Stomach smooth muscle (tissue), 2 donors: ENCODE data around the gene AADACL2.
"Not testable (repeated sequence)": the region's sequence is repeated elsewhere in the genome, so short reads cannot be mapped to it uniquely, and the experiment has no call there.

Experiments
- H3K27ac ChIP-seq: one replicate; pipeline ENCODE4 v1.7.0; 2013; ENCODE audit warnings: mild to moderate bottlenecking, low read length, inconsistent platforms
- H3K27me3 ChIP-seq, 2 donors: one replicate each; pipeline ENCODE4 v1.7.0; 2013; ENCODE audit warnings: low read length in 2 of 2; ENCODE audit not compliant: insufficient read depth in 2 of 2, control insufficient read depth in 1 of 2
- H3K36me3 ChIP-seq, 2 donors: one replicate each; pipeline ENCODE4 v1.7.0; 2013; ENCODE audit warnings: low read length in 2 of 2; ENCODE audit not compliant: control insufficient read depth in 2 of 2, insufficient read depth in 2 of 2
- H3K4me1 ChIP-seq: one replicate; pipeline ENCODE4 v1.7.0; 2013; ENCODE audit warnings: low read length; ENCODE audit not compliant: control insufficient read depth, insufficient read depth
- H3K4me3 ChIP-seq, 2 donors: one replicate each; pipeline ENCODE4 v1.7.0; 2013; ENCODE audit warnings: low read length in 2 of 2
- H3K9ac ChIP-seq, 2 donors: one replicate each; pipeline ENCODE4 v1.7.0; 2013; ENCODE audit warnings: low read length in 2 of 2, mild to moderate bottlenecking in 1 of 2
- H3K9me3 ChIP-seq, 2 donors: one replicate each; pipeline ENCODE4 v1.7.0; 2013; ENCODE audit warnings: low read length in 2 of 2; ENCODE audit not compliant: control insufficient read depth in 2 of 2
- donor health status: healthy.
- donor health status: Pancreatic carcinoma.

Gene AADACL2

GRCh38 chr3:151776259-151776740, 42.6 kb downstream of the AADACL2 start:
- Histone ChIP-seq H3K9ac (no peak overlapping the region), H3K36me3 (no peaks in the 10 kb centered on the region), H3K4me1 (no peaks in the 10 kb centered on the region), H3K27ac (no peak overlapping the region), H3K9me3 (no peaks in the 10 kb centered on the region), H3K27me3 (no peaks in the 10 kb centered on the region), H3K4me3 (no peak overlapping the region)

GRCh38 chr3:151777880-151778279, 44.2 kb downstream of the AADACL2 start:
- H3K4me3 ChIP-seq: no peak overlapping the region
- H3K27ac ChIP-seq: no peak overlapping the region
- no peaks in the 10 kb centered on the region for H3K27me3 ChIP-seq
- H3K36me3 ChIP-seq: no peaks in the 10 kb centered on the region
- no peaks in the 10 kb centered on the region for H3K9me3 ChIP-seq
- H3K9ac ChIP-seq: no peak overlapping the region
- H3K4me1 ChIP-seq: no peaks in the 10 kb centered on the region

- Histone ChIP-seq H3K27me3 (no peaks in the 10 kb centered on the region), H3K27ac (no peak overlapping the region), H3K9me3 (no peaks in the 10 kb centered on the region), H3K4me3 (no peak overlapping the region), H3K36me3 (no peaks in the 10 kb centered on the region), H3K9ac (no peak overlapping the region), H3K4me1 (no peaks in the 10 kb centered on the region)
Observed at GRCh38 chr3:151787626-151788025, 53.9 kb downstream of the AADACL2 start.

- H3K27ac ChIP-seq: no peak overlapping the region
- H3K4me3 ChIP-seq: no peak overlapping the region
- no peaks in the 10 kb centered on the region for H3K9me3 ChIP-seq
- no peaks in the 10 kb centered on the region for H3K36me3 ChIP-seq
- no peak overlapping the region for H3K9ac ChIP-seq
- no peaks in the 10 kb centered on the region for H3K27me3 ChIP-seq
- no peaks in the 10 kb centered on the region for H3K4me1 ChIP-seq
Observed at GRCh38 chr3:151788401-151788800, 54.7 kb downstream of the AADACL2 start.

- no peaks in the 10 kb centered on the region for H3K9me3 ChIP-seq
- H3K27ac ChIP-seq: no peak overlapping the region
- no peaks in the 10 kb centered on the region for H3K36me3 ChIP-seq
- H3K27me3 ChIP-seq: no peaks in the 10 kb centered on the region
- no peak overlapping the region for H3K4me3 ChIP-seq
- no peak overlapping the region for H3K9ac ChIP-seq
- H3K4me1 ChIP-seq: no peaks in the 10 kb centered on the region
Observed at GRCh38 chr3:151789853-151790463, 56.2 kb downstream of the AADACL2 start.

GRCh38 chr3:151790763-151791162, 57.0 kb downstream of the AADACL2 start:
- H3K27me3 ChIP-seq, H3K9ac ChIP-seq, H3K27ac ChIP-seq, H3K4me3 ChIP-seq, H3K4me1 ChIP-seq, H3K9me3 ChIP-seq, H3K36me3 ChIP-seq: not testable (repeated sequence)

GRCh38 chr3:151792411-151792810, 58.7 kb downstream of the AADACL2 start:
- no peaks in the 10 kb centered on the region for H3K4me1 ChIP-seq
- no peaks in the 10 kb centered on the region for H3K27me3 ChIP-seq
- no peaks in the 10 kb centered on the region for H3K9me3 ChIP-seq
- no peak overlapping the region for H3K27ac ChIP-seq
- H3K36me3 ChIP-seq: no peaks in the 10 kb centered on the region
- no peak overlapping the region for H3K9ac ChIP-seq
- no peak overlapping the region for H3K4me3 ChIP-seq

GRCh38 chr3:151793636-151794035, 59.9 kb downstream of the AADACL2 start:
- Histone ChIP-seq H3K27me3 (no peaks in the 10 kb centered on the region), H3K4me3 (no peak overlapping the region), H3K9me3 (no peaks in the 10 kb centered on the region), H3K4me1 (no peaks in the 10 kb centered on the region), H3K36me3 (no peaks in the 10 kb centered on the region), H3K27ac (no peak overlapping the region), H3K9ac (no peak overlapping the region)

- Histone ChIP-seq H3K4me1 (no peaks in the 10 kb centered on the region), H3K9ac (no peak overlapping the region), H3K27ac (no peak overlapping the region), H3K36me3 (no peaks in the 10 kb centered on the region), H3K9me3 (no peaks in the 10 kb centered on the region), H3K4me3 (no peak overlapping the region), H3K27me3 (no peaks in the 10 kb centered on the region)
Observed at GRCh38 chr3:151794080-151794479, 60.4 kb downstream of the AADACL2 start.

GRCh38 chr3:151795276-151795675, 61.5 kb downstream of the AADACL2 start:
- no peaks in the 10 kb centered on the region for H3K4me1 ChIP-seq
- H3K4me3 ChIP-seq: no peak overlapping the region
- no peaks in the 10 kb centered on the region for H3K27me3 ChIP-seq
- H3K27ac ChIP-seq: no peak overlapping the region
- no peaks in the 10 kb centered on the region for H3K36me3 ChIP-seq
- H3K9ac ChIP-seq: no peak overlapping the region
- no peaks in the 10 kb centered on the region for H3K9me3 ChIP-seq

- no peaks in the 10 kb centered on the region for H3K9me3 ChIP-seq
- no peak overlapping the region for H3K9ac ChIP-seq
- H3K27ac ChIP-seq: no peak overlapping the region
- no peaks in the 10 kb centered on the region for H3K27me3 ChIP-seq
- no peaks in the 10 kb centered on the region for H3K4me1 ChIP-seq
- no peak overlapping the region for H3K4me3 ChIP-seq
- H3K36me3 ChIP-seq: no peaks in the 10 kb centered on the region
Observed at GRCh38 chr3:151796105-151796680, 62.5 kb downstream of the AADACL2 start.
